H9 (cell line): ENCODE data around the gene SIK2. TPM values are rescaled to one million over a fixed set of nuclear protein-coding genes. Genes with fewer than 3 reads are reported as not detected.

Experiments
- DNase-seq: peaks from one replicate; pipeline ENCODE4 v3.0.0-alpha.2; 2017
- H2AFZ ChIP-seq: one replicate; pipeline ENCODE4 v1.6.1; 2013; ENCODE audit warnings: mild to moderate bottlenecking, low read length, control low read depth, moderate library complexity
- H2AK5ac ChIP-seq: 2 replicates; pipeline ENCODE4 v1.6.1; 2013; ENCODE audit warnings: low read length, control low read depth, mixed read lengths; ENCODE audit not compliant: insufficient read length
- H2BK120ac ChIP-seq: one replicate; pipeline ENCODE4 v1.6.1; 2013; ENCODE audit warnings: low read depth, mild to moderate bottlenecking, low read length, control low read depth, inconsistent platforms; ENCODE audit not compliant: poor library complexity, severe bottlenecking
- H2BK12ac ChIP-seq: 2 replicates; pipeline ENCODE4 v1.6.1; 2013; ENCODE audit warnings: low read length, control low read depth, mixed read lengths, low read depth; ENCODE audit not compliant: insufficient read length
- H2BK15ac ChIP-seq: 2 replicates; pipeline ENCODE4 v1.6.1; 2013; ENCODE audit warnings: low read depth, low read length, control low read depth
- H2BK20ac ChIP-seq: one replicate; pipeline ENCODE4 v1.6.1; 2013; ENCODE audit warnings: low read depth, mild to moderate bottlenecking, low read length, control low read depth, inconsistent platforms; ENCODE audit not compliant: poor library complexity, severe bottlenecking
- H2BK5ac ChIP-seq: 2 replicates; pipeline ENCODE4 v1.6.1; 2013; ENCODE audit warnings: low read length, control low read depth, mixed read lengths; ENCODE audit not compliant: insufficient read length
- H3K14ac ChIP-seq: 2 replicates; pipeline ENCODE4 v1.6.1; 2013; ENCODE audit warnings: low read length, control low read depth; ENCODE audit not compliant: insufficient read depth
- H3K18ac ChIP-seq: 2 replicates; pipeline ENCODE4 v1.6.1; 2013; ENCODE audit warnings: low read depth, mild to moderate bottlenecking, mixed read lengths, low read length, control low read depth; ENCODE audit not compliant: insufficient read length
- H3K23ac ChIP-seq: 2 replicates; pipeline ENCODE4 v1.6.1; 2013; ENCODE audit warnings: low read length, control low read depth, mixed read lengths, low read depth; ENCODE audit not compliant: insufficient read length
- H3K23me2 ChIP-seq: 2 replicates; pipeline ENCODE4 v1.6.1; 2013; ENCODE audit warnings: low read depth, mild to moderate bottlenecking, mixed read lengths, low read length, control low read depth; ENCODE audit not compliant: insufficient read length, poor library complexity, severe bottlenecking
- H3K27ac ChIP-seq: 2 replicates; pipeline ENCODE4 v1.5.1; 2013; ENCODE audit warnings: low read length, control low read depth, mixed read lengths, low read depth; ENCODE audit not compliant: insufficient read length
- H3K27me3 ChIP-seq: 2 replicates; pipeline ENCODE4 v1.6.1; 2013; ENCODE audit warnings: low read length, control low read depth, inconsistent platforms; ENCODE audit not compliant: insufficient read depth
- H3K4ac ChIP-seq: 2 replicates; pipeline ENCODE4 v1.6.1; 2013; ENCODE audit warnings: low read depth, mild to moderate bottlenecking, control low read depth, inconsistent platforms, low read length, moderate library complexity
- H3K4me1 ChIP-seq: 2 replicates; pipeline ENCODE4 v1.6.1; 2013; ENCODE audit warnings: low read length, control low read depth, inconsistent platforms; ENCODE audit not compliant: insufficient read depth
- H3K4me2 ChIP-seq: 2 replicates; pipeline ENCODE4 v1.6.1; 2013; ENCODE audit warnings: low read length, control low read depth, mixed read lengths; ENCODE audit not compliant: insufficient read length, insufficient read depth
- H3K56ac ChIP-seq: 2 replicates; pipeline ENCODE4 v1.6.1; 2013; ENCODE audit warnings: low read depth, mild to moderate bottlenecking, mixed read lengths, low read length, control low read depth; ENCODE audit not compliant: insufficient read length
- H3K79me1 ChIP-seq: 2 replicates; pipeline ENCODE4 v1.6.1; 2013; ENCODE audit warnings: low read depth, mild to moderate bottlenecking, moderate library complexity, low read length, control low read depth, inconsistent platforms; ENCODE audit not compliant: insufficient read depth, poor library complexity, severe bottlenecking
- H3K79me2 ChIP-seq: 2 replicates; pipeline ENCODE4 v1.6.1; 2013; ENCODE audit warnings: low read length, control low read depth, inconsistent platforms; ENCODE audit not compliant: insufficient read depth
- H3K9ac ChIP-seq: 2 replicates; pipeline ENCODE4 v1.6.1; 2013; ENCODE audit warnings: low read length, control low read depth, mixed read lengths; ENCODE audit not compliant: insufficient read length; ENCODE audit errors: extremely low read depth
- H3K9me3 ChIP-seq: one replicate; pipeline ENCODE4 v1.6.1; 2013; ENCODE audit warnings: low read depth, low read length, inconsistent platforms; ENCODE audit not compliant: control insufficient read depth
- H3T11ph ChIP-seq: one replicate; pipeline ENCODE4 v1.6.1; 2013; ENCODE audit warnings: mild to moderate bottlenecking, low read length, control low read depth, inconsistent platforms
- H4K20me1 ChIP-seq: one replicate; pipeline ENCODE4 v1.6.1; 2013; ENCODE audit not compliant: control insufficient read depth, insufficient read length, insufficient read depth
- H4K5ac ChIP-seq: 2 replicates; pipeline ENCODE4 v1.6.1; 2013; ENCODE audit warnings: low read depth, mild to moderate bottlenecking, mixed read lengths, low read length, control low read depth; ENCODE audit not compliant: insufficient read length
- H4K8ac ChIP-seq: replicated peaks from 2 replicates; pipeline ENCODE4 v1.6.1; 2013; ENCODE audit warnings: low read length, control low read depth, mixed read lengths, low read depth; ENCODE audit not compliant: insufficient read length
- H4K91ac ChIP-seq: 2 replicates; pipeline ENCODE4 v1.6.1; 2013; ENCODE audit warnings: low read depth, mild to moderate bottlenecking, moderate library complexity, mixed read lengths, low read length, control low read depth; ENCODE audit not compliant: insufficient read length
- H3K27ac Mint-ChIP-seq, 3 experiments: 2 replicates in 2 of 3; 3 replicates in 1 of 3; pipeline ENCODE4 v1.8.0; 2020 to 2021; ENCODE audit warnings: mixed read lengths in 3 of 3, mild to moderate bottlenecking in 1 of 3, moderate library complexity in 1 of 3
- H3K27me3 Mint-ChIP-seq: 2 replicates; pipeline ENCODE4 v1.8.0; 2021; ENCODE audit warnings: low read depth, mild to moderate bottlenecking, moderate library complexity, mixed read lengths
- H3K36me3 Mint-ChIP-seq, 3 experiments: 2 replicates in 2 of 3; 3 replicates in 1 of 3; pipeline ENCODE4 v1.8.0; 2020 to 2021; ENCODE audit warnings: low read depth in 3 of 3, mixed read lengths in 3 of 3; ENCODE audit not compliant: insufficient read depth in 1 of 3
- H3K4me1 Mint-ChIP-seq, 2 experiments: 2 replicates each; pipeline ENCODE4 v1.8.0; 2020; ENCODE audit warnings: mixed read lengths in 2 of 2
- H3K4me3 Mint-ChIP-seq, 2 experiments: 2 replicates in 1 of 2; 3 replicates in 1 of 2; pipeline ENCODE4 v1.8.0; 2020 to 2021; ENCODE audit warnings: mild to moderate bottlenecking in 2 of 2, mixed read lengths in 2 of 2, moderate library complexity in 1 of 2
- H3K9me3 Mint-ChIP-seq, 2 experiments: 2 replicates in 1 of 2; 3 replicates in 1 of 2; pipeline ENCODE4 v1.8.0; 2020; ENCODE audit warnings: mild to moderate bottlenecking in 2 of 2, mixed read lengths in 2 of 2, moderate library complexity in 1 of 2
- CTCF ChIP-seq: fragments of 200-600 bp; sonication (generic); conservative IDR thresholded peaks from 3 replicates; pipeline ENCODE4 v1.8.0; 2021; ENCODE audit warnings: antibody characterized with exemption, mild to moderate bottlenecking
- WGBS: extraction: QIAGEN DNeasy Blood & Tissue Kit; methylation state at CpG from one replicate; pipeline ENCODE4 v1.1.7; 2013; ENCODE audit warnings: missing lambda C conversion rate, low lambda C conversion rate, mixed read lengths; ENCODE audit not compliant: insufficient read length; ENCODE audit errors: extremely low coverage; 5-methylcytosine and 5-hydroxymethylcytosine counted together
- total RNA-seq: library from RNA; stranded (reverse); gene quantifications from 2 replicates; pipeline ENCODE4 v1.2.1, GENCODE V29; 2021

The SIK2 gene
- total RNA-seq, 1 experiment from 2014 or later, result 7.5 TPM

- H3K27ac Mint-ChIP-seq, result no peak overlapping the region; a peak in 1 of 7 replicates
- no peak overlapping the region for H2AFZ ChIP-seq
- no peak overlapping the region for H3K14ac ChIP-seq
- no CpG with 5 or more reads among the region's 4 CpGs for WGBS
- no peak overlapping the region for H3K9ac ChIP-seq
- no peak overlapping the region for H3K4me2 ChIP-seq
- H2AK5ac ChIP-seq, result no peak overlapping the region
- H3K27me3 Mint-ChIP-seq, result no peaks in the 10 kb centered on the region
- no peak overlapping the region for H4K5ac ChIP-seq
- H3K4me1 ChIP-seq, result no peaks in the 10 kb centered on the region
- H3K79me2 ChIP-seq, result no peaks in the 10 kb centered on the region
- no peaks in the 10 kb centered on the region for H3K9me3 Mint-ChIP-seq
- no peak overlapping the region for H3K56ac ChIP-seq
- no peak overlapping the region for H3K23ac ChIP-seq
- H3K4me1 Mint-ChIP-seq, result peaks cover under 1 to 3% of the 10 kb centered on the region in 2 experiments; a peak in 2 of 4 replicates
- H3K4me3 Mint-ChIP-seq, result no peak overlapping the region
- H3K27ac ChIP-seq, result no peak overlapping the region
- TF ChIP-seq CTCF, result no peak
- no peaks in the 10 kb centered on the region for H3K9me3 ChIP-seq
- no peak overlapping the region for H2BK120ac ChIP-seq
- H3K4ac ChIP-seq, result no peak overlapping the region
- no peaks in the 10 kb centered on the region for H3K23me2 ChIP-seq
- H2BK15ac ChIP-seq, result no peak overlapping the region
- no peak overlapping the region for H2BK5ac ChIP-seq
- no peak overlapping the region for H4K8ac ChIP-seq
- H2BK12ac ChIP-seq, result no peak overlapping the region
- H4K20me1 ChIP-seq, result no peaks in the 10 kb centered on the region
- no peak overlapping the region for H4K91ac ChIP-seq
- no peaks in the 10 kb centered on the region for H3K27me3 ChIP-seq
- H3T11ph ChIP-seq, result no peak overlapping the region
- DNase-seq, result no peak
- H2BK20ac ChIP-seq, result no peak overlapping the region
- 0 out of 7 replicates have a peak, but pooled peaks cover 0 to 1% (median 0%) of the 10 kb centered on the region in 3 experiments for H3K36me3 Mint-ChIP-seq
- no peak overlapping the region for H3K18ac ChIP-seq
- no peaks in the 10 kb centered on the region for H3K79me1 ChIP-seq
Measured at GRCh38 chr11:111632516-111633220, 30.4 kb downstream of the SIK2 start.
